Stimulated activated CD8-positive, alpha-beta memory T cell treated with anti-CD3 and anti-CD28 coated beads, Interleukin-12 subunit alpha, Interleukin-12 subunit beta, amount 100 ng/mL, for 24 hours (primary cell): Measurements from ENCODE around the gene HIC1.

Experiments
- DNase-seq: peaks from one replicate; pipeline ENCODE4 v3.0.0-alpha.2; 2020; ENCODE audit errors: extremely low read depth

The HIC1 gene

GRCh38 chr17:2047590-2047989 lies 7.3 kb upstream of the HIC1 start:
- DNase-seq: no peak

- DNase-seq: no peak
Measured at GRCh38 chr17:2048805-2049204, 6.1 kb upstream of the HIC1 start.

GRCh38 chr17:2049333-2050299 lies 5.3 kb upstream of the HIC1 start:
- DNase-seq: peak; percentile 75

- no peak for DNase-seq
Measured at GRCh38 chr17:2050300-2051060, 4.4 kb upstream of the HIC1 start.

- DNase-seq: no peak
Measured at GRCh38 chr17:2051061-2051932, 3.6 kb upstream of the HIC1 start.

- no peak for DNase-seq
Measured at GRCh38 chr17:2051933-2052559, 2.9 kb upstream of the HIC1 start.

- DNase-seq: no peak
Measured at GRCh38 chr17:2053380-2054261, 1.3 kb upstream of the HIC1 start.

GRCh38 chr17:2054262-2054511 lies 716 bp upstream of the HIC1 start:
- DNase-seq: no peak

GRCh38 chr17:2055292-2056205 lies 646 bp downstream of the HIC1 start:
- DNase-seq: no peak

- DNase-seq: no peak
Measured at GRCh38 chr17:2056206-2057174, 1.6 kb downstream of the HIC1 start.

GRCh38 chr17:2057175-2057759 lies 2.4 kb downstream of the HIC1 start:
- no peak for DNase-seq

GRCh38 chr17:2057760-2058585 lies 3.1 kb downstream of the HIC1 start:
- DNase-seq: no peak

GRCh38 chr17:2058586-2059546 lies 4.0 kb downstream of the HIC1 start:
- DNase-seq: no peak

GRCh38 chr17:2059547-2060384 lies 4.9 kb downstream of the HIC1 start:
- DNase-seq: no peak

GRCh38 chr17:2060385-2060658 lies 5.4 kb downstream of the HIC1 start:
- DNase-seq: no peak
